ENCODE data around the gene AHDC1. TPM values are rescaled to one million over a fixed set of nuclear protein-coding genes. Genes with fewer than 3 reads are reported as not detected.
"Not testable (repeated sequence)": the region's sequence is repeated elsewhere in the genome, so short reads cannot be mapped to it uniquely, and the experiment has no call there.

Gene AHDC1
- total RNA-seq, 1 donor from 2014 or later, result 10.6 TPM

- FAIRE-seq (no peak), DNase-seq (ENCODE audit: low spot score in 2 of 2) (no peak)
These were observed 63.8 kb downstream of the AHDC1 start for GRCh38 chr1:27539901-27540861.

GRCh38 chr1:27538793-27539192 lies 65.2 kb downstream of the AHDC1 start:
- no peak for FAIRE-seq
- no peak for DNase-seq (ENCODE audit: low spot score in 2 of 2)

- DNase-seq (ENCODE audit: low spot score in 2 of 2); FAIRE-seq: not testable (repeated sequence)
These were observed 65.7 kb downstream of the AHDC1 start for GRCh38 chr1:27538305-27538676.

GRCh38 chr1:27536767-27537166 lies 67.2 kb downstream of the AHDC1 start:
- DNase-seq (ENCODE audit: low spot score in 2 of 2) (peak in 1 of 2 donors; percentile 66), FAIRE-seq (no peak)

- FAIRE-seq (no peak), DNase-seq (ENCODE audit: low spot score in 2 of 2) (no peak)
These were observed 67.8 kb downstream of the AHDC1 start for GRCh38 chr1:27536010-27536757.

GRCh38 chr1:27535386-27535785 lies 68.6 kb downstream of the AHDC1 start:
- DNase-seq (ENCODE audit: low spot score in 2 of 2) (no peak), FAIRE-seq (no peak)

- DNase-seq (ENCODE audit: low spot score in 2 of 2) (no peak), FAIRE-seq (no peak)
These were observed 71.8 kb downstream of the AHDC1 start for GRCh38 chr1:27531959-27532685.

GRCh38 chr1:27530192-27530591 lies 73.8 kb downstream of the AHDC1 start:
- DNase-seq (ENCODE audit: low spot score in 2 of 2) (no peak), FAIRE-seq (no peak)

GRCh38 chr1:27529704-27530018 lies 74.3 kb downstream of the AHDC1 start:
- FAIRE-seq, result no peak

GRCh38 chr1:27528818-27529703 lies 74.9 kb downstream of the AHDC1 start:
- DNase-seq (ENCODE audit: low spot score in 2 of 2), result peak; percentile 68 to 71
- FAIRE-seq, result no peak

More at GRCh38 chr1:27529704-27530018, 74.3 kb downstream of the AHDC1 start:
- no peak for DNase-seq (ENCODE audit: low spot score in 2 of 2)

GRCh38 chr1:27527890-27528817 lies 75.8 kb downstream of the AHDC1 start:
- no peak for FAIRE-seq

GRCh38 chr1:27527223-27527889 lies 76.6 kb downstream of the AHDC1 start:
- DNase-seq (ENCODE audit: low spot score in 2 of 2) (peak in 1 of 2 donors; percentile 62), FAIRE-seq (no peak)

More at GRCh38 chr1:27527890-27528817, 75.8 kb downstream of the AHDC1 start:
- DNase-seq (ENCODE audit: low spot score in 2 of 2), result peak; percentile 71 to 72

- no peak for FAIRE-seq
- DNase-seq (ENCODE audit: low spot score in 2 of 2), result no peak
These were observed 77.2 kb downstream of the AHDC1 start for GRCh38 chr1:27526569-27527222.

- FAIRE-seq (no peak), DNase-seq (ENCODE audit: low spot score in 2 of 2) (peak in 1 of 2 donors; percentile 59)
These were observed 78.4 kb downstream of the AHDC1 start for GRCh38 chr1:27525296-27526272.

GRCh38 chr1:27523337-27524020 lies 80.5 kb downstream of the AHDC1 start:
- FAIRE-seq, result no peak

More at GRCh38 chr1:27523337-27524020, 80.5 kb downstream of the AHDC1 start:
- DNase-seq (ENCODE audit: low spot score in 2 of 2), result no peak

Measured in frontal cortex (tissue), 4 donors.